Body of pancreas (tissue), 4 donors: ENCODE results near the gene FIBIN. TPM values are rescaled to one million over a fixed set of nuclear protein-coding genes. Genes with fewer than 3 reads are reported as not detected.

ENCODE experiments used
- ATAC-seq: fragments of 150-250 bp; one replicate; pipeline ENCODE4 v1.9.1; 2016
- DNase-seq, 4 donors: peaks; one replicate each; pipeline ENCODE4 v3.0.0-alpha.2; 2019
- H3K27ac ChIP-seq, 4 donors: fragments of 200-600 bp; sonication (generic); 1 replicate in 3 of 4; 2 replicates in 1 of 4; pipeline versions ENCODE4 v1.5.1 to v1.6.1; 2016 to 2019; ENCODE audit warnings: mild to moderate bottlenecking in 1 of 4, mixed read lengths in 1 of 4, moderate library complexity in 1 of 4
- H3K27me3 ChIP-seq, 2 donors: fragments of 200-600 bp; sonication (generic); one replicate each; pipeline ENCODE4 v1.6.0; 2016; ENCODE audit warnings: mild to moderate bottlenecking in 1 of 2
- H3K36me3 ChIP-seq, 2 donors: fragments of 200-600 bp; sonication (generic); replicated peaks in 1 of 2; 2 replicates each; pipeline ENCODE4 v1.5.1; 2016; ENCODE audit warnings: low read depth in 2 of 2; ENCODE audit not compliant: insufficient read depth in 1 of 2
- H3K4me1 ChIP-seq: fragments of 200-600 bp; sonication (generic); one replicate; pipeline ENCODE4 v1.6.0; 2016
- H3K4me3 ChIP-seq, 2 donors: fragments of 200-600 bp; sonication (generic); 1 replicate in 1 of 2; 2 replicates in 1 of 2; pipeline ENCODE4 v1.5.1; 2016 to 2019
- H3K9me3 ChIP-seq, 3 donors: fragments of 200-600 bp; sonication (generic); 1 replicate in 2 of 3; 2 replicates in 1 of 3; pipeline ENCODE4 v1.5.1; 2016
- POLR2A ChIP-seq, 3 donors: fragments of 450-650 bp; IDR thresholded peaks; one replicate each; pipeline ENCODE4 v1.6.1; 2016; ENCODE audit warnings: antibody characterized with exemption in 3 of 3, mild to moderate bottlenecking in 2 of 3
- WGBS, 2 donors: methylation state at CpG; one replicate each; pipeline ENCODE4 v1.1.5; 2017; 5-methylcytosine and 5-hydroxymethylcytosine counted together
- intact Hi-C: fragments of 100-400 bp; cut with DNase I; formaldehyde crosslinking; loops from one replicate; pipeline ENCODE4 v1.15.1; 2023
- total RNA-seq, 2 donors: library from RNA; depleted of rRNA; stranded (reverse); fragments of >200 nt; gene quantifications; one replicate each; pipeline ENCODE4 v1.1.0, GENCODE V29; 2016
- TF ChIP-seq, protein P1 (sequence below), 7 experiments: fragments of 450-650 bp in 4 of 7; fragments of 200-600 bp in 3 of 7; sonication (generic) in 3 of 7; IDR thresholded peaks; one replicate each; pipeline ENCODE4 v1.5.1; 2016 to 2019; ENCODE audit warnings: antibody characterized with exemption in 7 of 7

Gene FIBIN
- total RNA-seq, 2 donors from 2014 or later = 9.6 to 10.5 TPM

DNA sequence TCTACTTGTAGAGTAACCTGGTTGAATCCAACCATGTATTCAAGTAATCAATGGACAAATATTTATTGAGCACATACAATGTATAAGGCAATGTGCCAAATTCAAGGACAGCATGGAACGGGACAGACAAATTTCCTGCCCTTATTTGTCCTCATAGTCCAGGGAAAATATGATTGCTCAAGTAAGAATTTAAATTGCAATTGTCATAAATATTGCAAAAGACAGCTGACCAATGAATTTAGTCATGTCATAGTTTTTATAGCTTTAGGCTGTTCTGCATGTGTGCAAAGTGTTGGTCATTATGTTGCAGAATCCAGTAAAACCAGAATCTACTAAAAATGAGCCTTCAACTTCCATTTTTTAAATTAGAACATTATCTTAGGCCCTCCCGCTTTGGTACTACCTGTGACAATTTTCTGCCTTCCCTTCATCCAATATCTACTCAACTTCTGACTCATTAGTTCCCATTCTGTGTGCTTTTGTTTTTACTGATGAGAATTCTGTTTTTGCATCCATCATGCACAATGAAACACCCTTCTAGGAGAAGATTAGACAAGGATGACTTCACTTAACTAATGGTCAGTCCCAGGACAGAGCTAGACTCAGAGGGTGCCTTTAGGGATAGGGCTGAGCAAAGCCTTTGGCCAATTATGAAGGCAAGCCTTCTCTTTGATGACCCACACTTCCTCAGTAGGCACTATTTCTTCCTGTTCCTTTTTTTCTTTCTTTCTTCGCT is 45.8 kb upstream of the FIBIN start:
- ATAC-seq = no peak
- intact Hi-C loops = no loop called here
- TF ChIP-seq, protein P1, sequence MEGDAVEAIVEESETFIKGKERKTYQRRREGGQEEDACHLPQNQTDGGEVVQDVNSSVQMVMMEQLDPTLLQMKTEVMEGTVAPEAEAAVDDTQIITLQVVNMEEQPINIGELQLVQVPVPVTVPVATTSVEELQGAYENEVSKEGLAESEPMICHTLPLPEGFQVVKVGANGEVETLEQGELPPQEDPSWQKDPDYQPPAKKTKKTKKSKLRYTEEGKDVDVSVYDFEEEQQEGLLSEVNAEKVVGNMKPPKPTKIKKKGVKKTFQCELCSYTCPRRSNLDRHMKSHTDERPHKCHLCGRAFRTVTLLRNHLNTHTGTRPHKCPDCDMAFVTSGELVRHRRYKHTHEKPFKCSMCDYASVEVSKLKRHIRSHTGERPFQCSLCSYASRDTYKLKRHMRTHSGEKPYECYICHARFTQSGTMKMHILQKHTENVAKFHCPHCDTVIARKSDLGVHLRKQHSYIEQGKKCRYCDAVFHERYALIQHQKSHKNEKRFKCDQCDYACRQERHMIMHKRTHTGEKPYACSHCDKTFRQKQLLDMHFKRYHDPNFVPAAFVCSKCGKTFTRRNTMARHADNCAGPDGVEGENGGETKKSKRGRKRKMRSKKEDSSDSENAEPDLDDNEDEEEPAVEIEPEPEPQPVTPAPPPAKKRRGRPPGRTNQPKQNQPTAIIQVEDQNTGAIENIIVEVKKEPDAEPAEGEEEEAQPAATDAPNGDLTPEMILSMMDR (IDR thresholded peaks at IDR 0.05) = no peak
- TF ChIP-seq POLR2A (IDR thresholded peaks at IDR 0.05) = no peak
- Histone ChIP-seq H3K4me1 (no peaks in the 10 kb centered on the region), H3K9me3 (no peaks in the 10 kb centered on the region), H3K27ac (no peak overlapping the region), H3K27me3 (no peaks in the 10 kb centered on the region), H3K36me3 (no peaks in the 10 kb centered on the region), H3K4me3 (no peak overlapping the region)
- no peak for DNase-seq
- 21 to 38% methylated on average over 3 of the region's 3 CpGs for WGBS, 2 donors

DNA sequence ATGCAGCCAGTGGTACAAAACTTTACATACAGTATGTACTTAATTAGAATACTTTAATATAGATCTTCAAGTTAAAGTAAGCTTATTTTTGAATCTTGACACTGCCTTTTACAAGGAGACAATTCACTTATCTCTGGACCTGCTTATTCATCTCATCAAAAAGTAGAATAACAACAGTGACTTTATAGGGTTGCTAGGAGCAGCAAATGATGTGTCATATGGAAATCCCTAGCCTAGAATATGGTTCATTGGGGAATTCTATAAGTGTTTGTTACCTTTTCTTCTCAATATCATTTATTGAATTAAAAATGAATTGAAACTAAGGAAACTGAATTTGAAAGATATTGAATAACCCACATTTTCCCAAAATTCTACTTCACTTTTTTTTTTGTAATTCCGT is 45.0 kb upstream of the FIBIN start:
- Histone ChIP-seq H3K9me3 (no peaks in the 10 kb centered on the region), H3K27ac (no peak overlapping the region)
- intact Hi-C loops = no loop called here

DNA sequence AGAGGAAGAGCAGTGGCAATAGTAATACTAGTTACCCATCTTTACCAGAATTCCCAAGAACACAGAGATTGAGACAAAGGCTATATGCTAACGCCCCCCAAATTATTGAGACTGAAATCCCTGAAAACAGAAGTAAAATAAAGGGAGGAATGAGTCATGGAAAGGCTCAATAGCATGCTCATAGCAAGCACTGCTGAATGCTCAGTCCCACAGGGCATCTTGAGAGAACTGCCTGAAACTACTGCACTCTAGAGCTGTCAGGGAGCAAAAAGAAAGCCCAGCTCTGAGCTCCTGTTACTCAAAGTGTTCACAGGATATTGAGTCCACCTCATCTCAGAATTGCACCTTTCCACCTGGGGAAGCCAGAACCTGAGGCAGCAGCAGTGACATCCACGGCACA is 44.1 kb upstream of the FIBIN start:
- Histone ChIP-seq H3K36me3 (no peaks in the 10 kb centered on the region), H3K27ac (no peak overlapping the region), H3K27me3 (no peaks in the 10 kb centered on the region), H3K4me3 (no peak overlapping the region), H3K9me3 (no peaks in the 10 kb centered on the region), H3K4me1 (no peaks in the 10 kb centered on the region)
- 64% methylated on average over 2 of the region's 2 CpGs for WGBS, 2 donors
- ATAC-seq (no peak), DNase-seq (no peak)
- intact Hi-C loops = no loop called here
- TF ChIP-seq, protein P1 (IDR thresholded peaks at IDR 0.05) = no peak
- TF ChIP-seq POLR2A (IDR thresholded peaks at IDR 0.05) = no peak

More for the DNA sequence above, 45.0 kb upstream of the FIBIN start:
- no peaks in the 10 kb centered on the region for H3K4me1 ChIP-seq
- H3K4me3 ChIP-seq = no peak overlapping the region
- no peaks in the 10 kb centered on the region for H3K27me3 ChIP-seq
- DNase-seq (no peak), ATAC-seq (no peak)
- WGBS, 2 donors = 59 to 77% methylated on average over 1 of the region's 1 CpG
- TF ChIP-seq, protein P1 (IDR thresholded peaks at IDR 0.05) = no peak
- no peak for TF ChIP-seq POLR2A (IDR thresholded peaks at IDR 0.05)
- no peaks in the 10 kb centered on the region for H3K36me3 ChIP-seq

DNA sequence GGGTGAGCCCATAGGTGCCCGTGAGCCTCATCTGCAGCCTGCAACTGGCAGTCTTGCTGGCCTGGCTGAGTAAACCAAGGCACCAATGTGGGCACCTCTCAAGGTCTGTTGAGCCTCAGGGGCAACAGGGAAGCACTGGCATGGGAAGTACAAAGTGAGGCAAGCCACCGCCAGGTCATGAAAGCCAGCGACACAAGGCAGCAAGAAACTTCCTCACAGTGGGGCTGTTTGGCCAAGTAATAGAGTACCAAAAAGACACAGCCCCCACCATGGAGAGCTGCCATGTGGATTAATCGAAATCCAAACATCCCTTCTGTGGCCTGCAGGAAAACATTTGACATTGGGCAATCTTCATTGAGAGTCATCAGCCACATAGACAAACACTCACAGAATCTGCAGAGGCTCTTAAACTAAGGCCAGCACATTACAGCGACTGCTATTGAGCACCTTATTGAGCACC is 43.6 kb upstream of the FIBIN start:
- Histone ChIP-seq H3K9me3 (no peaks in the 10 kb centered on the region), H3K4me1 (no peaks in the 10 kb centered on the region), H3K4me3 (no peak overlapping the region), H3K27me3 (no peaks in the 10 kb centered on the region), H3K27ac (no peak overlapping the region), H3K36me3 (no peaks in the 10 kb centered on the region)
- DNase-seq (no peak), ATAC-seq (no peak)
- no peak for TF ChIP-seq POLR2A (IDR thresholded peaks at IDR 0.05)
- TF ChIP-seq, protein P1 (IDR thresholded peaks at IDR 0.05) = no peak
- intact Hi-C loops = no loop called here
- WGBS, 2 donors = 87 to 89% methylated on average over 3 to 5 of the region's 5 CpGs
